Measurements from ENCODE around the gene ADAMTS4. TPM values are rescaled to one million over a fixed set of nuclear protein-coding genes. Genes with fewer than 3 reads are reported as not detected.
A peak's percentile ranks its signal among the peaks of the same experiment; 100 is the strongest.

Gene ADAMTS4
- total and polyA plus RNA-seq, 2 experiments from 2014 or later = 7.2 to 9.8 TPM

- peak; percentile 84 for DNase-seq
- peaks cover 1% of the 10 kb centered on the region for H3K79me2 ChIP-seq (ENCODE audit: insufficient read depth)
- H3K27ac ChIP-seq = peak overlapping the region; percentile 85
- 87 to 91% methylated on average over 1 of the region's 1 CpG for WGBS, 2 experiments (ENCODE audit: low coverage in 1 of 2, low lambda C conversion rate in 2 of 2, missing lambda C conversion rate in 2 of 2)
- peaks cover 26% of the 10 kb centered on the region for H3K4me1 ChIP-seq (ENCODE audit: insufficient read depth)
- peaks cover 18% of the 10 kb centered on the region; the same call in 1 of the 2 replicates for H3F3A ChIP-seq (ENCODE audit: insufficient read depth)
- H4K20me1 ChIP-seq (ENCODE audit: insufficient read depth) = no peaks in the 10 kb centered on the region
- in situ Hi-C loops (cut with MboI) = no loop called here
- peak overlapping the region; percentile 56 for H3K9ac ChIP-seq
- peak overlapping the region; percentile 71 for H3K4me2 ChIP-seq (ENCODE audit: unreplicated experiment)
- no peaks in the 10 kb centered on the region for H3K9me3 ChIP-seq (ENCODE audit: low read depth)
- peak overlapping the region; percentile 13 for H3K4me3 ChIP-seq
- no peak for TF ChIP-seq EZH2 (IDR thresholded peaks at IDR 0.05; ENCODE audit: insufficient read depth, poor library complexity, severe bottlenecking)
- TF ChIP-seq EZH2phosphoT487 (IDR thresholded peaks at IDR 0.05; ENCODE audit: insufficient read depth, low read depth) = no peak
- H3K36me3 ChIP-seq (ENCODE audit: low read depth) = no peaks in the 10 kb centered on the region
- H3K9me2 ChIP-seq (ENCODE audit: insufficient read depth) = no peaks in the 10 kb centered on the region
- no peaks in the 10 kb centered on the region for H3K27me3 ChIP-seq (replicated peaks; ENCODE audit: insufficient read depth)
- H2AFZ ChIP-seq = peak overlapping the region; percentile 38
Observed at GRCh38 chr1:161182214-161182613, 16.6 kb downstream of the ADAMTS4 start.

GRCh38 chr1:161180639-161181038, 18.2 kb downstream of the ADAMTS4 start:
- DNase-seq = peak; percentile 47
- Histone ChIP-seq H3K36me3 (ENCODE audit: low read depth) (no peaks in the 10 kb centered on the region), H3K27me3 (replicated peaks; ENCODE audit: insufficient read depth) (no peaks in the 10 kb centered on the region), H3K4me2 (ENCODE audit: unreplicated experiment) (no peak overlapping the region), H3F3A (ENCODE audit: insufficient read depth) (peaks cover 21% of the 10 kb centered on the region; the same call in 1 of the 2 replicates), H3K9me3 (ENCODE audit: low read depth) (no peaks in the 10 kb centered on the region), H2AFZ (no peak overlapping the region), H3K79me2 (ENCODE audit: insufficient read depth) (peaks cover 17% of the 10 kb centered on the region), H3K4me3 (no peak overlapping the region), H3K27ac (no peak overlapping the region), H3K9ac (no peak overlapping the region), H3K9me2 (ENCODE audit: insufficient read depth) (no peaks in the 10 kb centered on the region), H4K20me1 (ENCODE audit: insufficient read depth) (no peaks in the 10 kb centered on the region), H3K4me1 (ENCODE audit: insufficient read depth) (peaks cover 22% of the 10 kb centered on the region)
- in situ Hi-C loops (cut with MboI) = no loop called here
- 13 to 29% methylated on average over 1 of the region's 1 CpG for WGBS, 2 experiments (ENCODE audit: low coverage in 1 of 2, low lambda C conversion rate in 2 of 2, missing lambda C conversion rate in 2 of 2)
- TF ChIP-seq EZH2 (IDR thresholded peaks at IDR 0.05; ENCODE audit: insufficient read depth, poor library complexity, severe bottlenecking) (no peak), EZH2phosphoT487 (IDR thresholded peaks at IDR 0.05; ENCODE audit: insufficient read depth, low read depth) (no peak)

- Histone ChIP-seq H3K27me3 (replicated peaks; ENCODE audit: insufficient read depth) (no peaks in the 10 kb centered on the region), H3K27ac (no peak overlapping the region), H2AFZ (no peak overlapping the region), H3K4me3 (no peak overlapping the region), H3K9ac (no peak overlapping the region), H3K79me2 (ENCODE audit: insufficient read depth) (peaks cover 17% of the 10 kb centered on the region), H3K4me1 (ENCODE audit: insufficient read depth) (peaks cover 15% of the 10 kb centered on the region), H3K9me3 (ENCODE audit: low read depth) (no peaks in the 10 kb centered on the region), H3K4me2 (ENCODE audit: unreplicated experiment) (no peak overlapping the region), H3K9me2 (ENCODE audit: insufficient read depth) (no peaks in the 10 kb centered on the region), H4K20me1 (ENCODE audit: insufficient read depth) (no peaks in the 10 kb centered on the region), H3K36me3 (ENCODE audit: low read depth) (no peaks in the 10 kb centered on the region), H3F3A (ENCODE audit: insufficient read depth) (peaks cover 21% of the 10 kb centered on the region; the same call in 1 of the 2 replicates)
- DNase-seq = no peak
- in situ Hi-C loops (cut with MboI) = no loop called here
- no peak for TF ChIP-seq EZH2phosphoT487 (IDR thresholded peaks at IDR 0.05; ENCODE audit: insufficient read depth, low read depth)
- TF ChIP-seq EZH2 (IDR thresholded peaks at IDR 0.05; ENCODE audit: insufficient read depth, poor library complexity, severe bottlenecking) = no peak
- 85 to 94% methylated on average over 3 of the region's 3 CpGs for WGBS, 2 experiments (ENCODE audit: low coverage in 1 of 2, low lambda C conversion rate in 2 of 2, missing lambda C conversion rate in 2 of 2)
Observed at GRCh38 chr1:161179698-161180097, 19.2 kb downstream of the ADAMTS4 start.

GRCh38 chr1:161177936-161178244, 21.0 kb downstream of the ADAMTS4 start:
- Histone ChIP-seq H3K4me2 (ENCODE audit: unreplicated experiment) (peak overlapping the region; percentile 90), H3K36me3 (ENCODE audit: low read depth) (no peaks in the 10 kb centered on the region), H3K4me1 (ENCODE audit: insufficient read depth) (peaks cover 22% of the 10 kb centered on the region), H3F3A (ENCODE audit: insufficient read depth) (peaks cover 26% of the 10 kb centered on the region), H2AFZ (peak overlapping the region; percentile 74), H3K9me3 (ENCODE audit: low read depth) (no peaks in the 10 kb centered on the region), H3K27ac (peak overlapping the region; percentile 39), H4K20me1 (ENCODE audit: insufficient read depth) (no peaks in the 10 kb centered on the region), H3K9ac (peak overlapping the region; percentile 97), H3K9me2 (ENCODE audit: insufficient read depth) (no peaks in the 10 kb centered on the region), H3K4me3 (peak overlapping the region; percentile 98), H3K79me2 (ENCODE audit: insufficient read depth) (peaks cover 17% of the 10 kb centered on the region), H3K27me3 (replicated peaks; ENCODE audit: insufficient read depth) (no peaks in the 10 kb centered on the region)
- in situ Hi-C loops (cut with MboI) = no loop called here
- 46 to 54% methylated on average over 9 of the region's 9 CpGs for WGBS, 2 experiments (ENCODE audit: low coverage in 1 of 2, low lambda C conversion rate in 2 of 2, missing lambda C conversion rate in 2 of 2)
- DNase-seq = no peak
- TF ChIP-seq EZH2phosphoT487 (IDR thresholded peaks at IDR 0.05; ENCODE audit: insufficient read depth, low read depth) (no peak), EZH2 (IDR thresholded peaks at IDR 0.05; ENCODE audit: insufficient read depth, poor library complexity, severe bottlenecking) (no peak)

Data from GM23248 (cell line).